ENCODE results near the gene C3orf20. TPM values are rescaled to one million over a fixed set of nuclear protein-coding genes. Genes with fewer than 3 reads are reported as not detected.

C3orf20 gene
- total and polyA plus RNA-seq, 2 of the 4 experiments (the other 2 are of a cell fraction), result not detected

- H2BK20ac ChIP-seq (ENCODE audit: low read depth, low read length), result no peak overlapping the region
- H3K9me1 ChIP-seq (ENCODE audit: insufficient read depth, low read length), result no peaks in the 10 kb centered on the region
- H3K79me1 ChIP-seq (ENCODE audit: low read depth in 1 of 2, low read length in 2 of 2), result peaks cover 0 to 3% of the 10 kb centered on the region in 2 experiments; a peak in 1 of 4 replicates
- 100% methylated on average over 3 of the region's 4 CpGs; no CpG with 5 or more reads in 1 of the 2 experiments for WGBS, 2 experiments (ENCODE audit: extremely low coverage in 2 of 2, insufficient read length in 1 of 2)
- no peak overlapping the region for H2BK5ac ChIP-seq (ENCODE audit: low read depth, low read length, poor library complexity, severe bottlenecking)
- ChIA-PET CTCF (interaction anchor here (0.5 kb wide), 1 partner anchor 377 kb away, joined by 3 read pairs; no protein-coding TSS in a partner anchor), POLR2A (ENCODE audit: unreplicated experiment) (no interaction called here)
- BruUV-seq (replicated peaks), result no TSS peak
- H3K23ac ChIP-seq (ENCODE audit: low read depth, low read length), result no peak overlapping the region
- no peak for ATAC-seq (ENCODE audit: low read depth)
- H3K18ac ChIP-seq (ENCODE audit: low read depth, low read length), result no peak overlapping the region
- no peaks in the 10 kb centered on the region for H3K9me3 ChIP-seq (ENCODE audit: control insufficient read depth, insufficient read depth, low read length)
- in situ Hi-C loops (cut with MboI; ENCODE audit: low sequenced_read_pairs), result loop anchor here (25.0 kb wide), 1 partner anchor 376 kb away; no protein-coding TSS in a partner anchor
- H3K9ac ChIP-seq (ENCODE audit: low read depth, low read length), result no peak overlapping the region
- H3K27me3 ChIP-seq (ENCODE audit: control insufficient read depth, insufficient read depth, low read length), result no peaks in the 10 kb centered on the region
- no peak overlapping the region for H3K27ac ChIP-seq (ENCODE audit: insufficient read depth, low read length)
- H4K8ac ChIP-seq (ENCODE audit: low read depth in 2 of 2, low read length in 2 of 2), result no peak overlapping the region
- H4K5ac ChIP-seq (ENCODE audit: low read depth, low read length), result no peak overlapping the region
- no peak for DNase-seq
- TF ChIP-seq MAFK (IDR thresholded peaks at IDR 0.05; ENCODE audit: low read depth, low read length) (no peak), USF2 (IDR thresholded peaks at IDR 0.05; ENCODE audit: low read depth, low read length) (no peak), NFE2L2 (IDR thresholded peaks at IDR 0.05; ENCODE audit: low read depth, low read length) (no peak), RFX5 (IDR thresholded peaks at IDR 0.05; ENCODE audit: low read depth, low read length) (no peak), RCOR1 (IDR thresholded peaks at IDR 0.05; ENCODE audit: insufficient replicate concordance, low read length) (no peak), ELK1 (IDR thresholded peaks at IDR 0.05; ENCODE audit: borderline replicate concordance, low read depth, low read length) (no peak), CHD1 (IDR thresholded peaks at IDR 0.05; ENCODE audit: low read depth, low read length) (no peak), RAD21 (IDR thresholded peaks at IDR 0.05; ENCODE audit: low read length) (no peak), FOS (IDR thresholded peaks at IDR 0.05; ENCODE audit: low read depth, low read length) (no peak), CTCF (conservative IDR thresholded peaks at IDR 0.05; ENCODE audit: low read depth, low read length) (no peak), MAZ (IDR thresholded peaks at IDR 0.05; ENCODE audit: borderline replicate concordance, low read depth, low read length) (no peak), BHLHE40 (IDR thresholded peaks at IDR 0.05; ENCODE audit: low read depth, low read length) (no peak), CEBPB (IDR thresholded peaks at IDR 0.05; ENCODE audit: low read depth, low read length) (no peak), SMC3 (IDR thresholded peaks at IDR 0.05; ENCODE audit: low read depth, low read length) (no peak), POLR2A (IDR thresholded peaks at IDR 0.05; ENCODE audit: low read depth, low read length) (no peak), MXI1 (IDR thresholded peaks at IDR 0.05; ENCODE audit: borderline replicate concordance, low read depth, low read length) (no peak)
- no peak overlapping the region for H3K14ac ChIP-seq (replicated peaks; ENCODE audit: low read depth, low read length)
- dilution Hi-C loops (cut with HindIII; ENCODE audit: low sequenced_read_pairs, unreplicated experiment), result no loop called here
- H2AK9ac ChIP-seq (replicated peaks; ENCODE audit: low read depth, low read length, poor library complexity), result no peak overlapping the region
- no peak overlapping the region for H3K4me2 ChIP-seq (ENCODE audit: low read depth, low read length)
- H2BK120ac ChIP-seq (ENCODE audit: low read depth, low read length), result no peak overlapping the region
- no peak overlapping the region for H2AK5ac ChIP-seq (ENCODE audit: low read depth, low read length)
- H2AFZ ChIP-seq (replicated peaks; ENCODE audit: low read length, poor library complexity), result no peak overlapping the region
- no peak overlapping the region for H4K91ac ChIP-seq (ENCODE audit: insufficient read depth, low read depth, low read length)
- intact Hi-C loops (cut with micrococcal nuclease), result no loop called here
- H4K20me1 ChIP-seq (ENCODE audit: insufficient read depth, low read length), result no peaks in the 10 kb centered on the region
- no peak overlapping the region for H3K4ac ChIP-seq (ENCODE audit: low read depth, low read length)
- H3K4me3 ChIP-seq (ENCODE audit: insufficient read depth, low read depth, low read length), result no peak overlapping the region
- H2BK15ac ChIP-seq (ENCODE audit: low read depth, low read length), result no peak overlapping the region
- no peaks in the 10 kb centered on the region for H3K4me1 ChIP-seq (ENCODE audit: control insufficient read depth, insufficient read depth, low read length)
- H3K56ac ChIP-seq (ENCODE audit: extremely low read depth, insufficient read depth, low read length), result no peak overlapping the region
- H3K36me3 ChIP-seq (ENCODE audit: control insufficient read depth, insufficient read depth, low read length), result peaks cover 54% of the 10 kb centered on the region
Observed at GRCh38 chr3:14660942-14661341, 14.0 kb upstream of the C3orf20 start.
